ELF-1 (cell line): ENCODE results near the gene VRTN.

Source experiments
- DNase-seq: peaks from one replicate; pipeline ENCODE4 v3.0.0-alpha.2; 2016; ENCODE audit warnings: low read depth, low spot score

The VRTN gene

DNA sequence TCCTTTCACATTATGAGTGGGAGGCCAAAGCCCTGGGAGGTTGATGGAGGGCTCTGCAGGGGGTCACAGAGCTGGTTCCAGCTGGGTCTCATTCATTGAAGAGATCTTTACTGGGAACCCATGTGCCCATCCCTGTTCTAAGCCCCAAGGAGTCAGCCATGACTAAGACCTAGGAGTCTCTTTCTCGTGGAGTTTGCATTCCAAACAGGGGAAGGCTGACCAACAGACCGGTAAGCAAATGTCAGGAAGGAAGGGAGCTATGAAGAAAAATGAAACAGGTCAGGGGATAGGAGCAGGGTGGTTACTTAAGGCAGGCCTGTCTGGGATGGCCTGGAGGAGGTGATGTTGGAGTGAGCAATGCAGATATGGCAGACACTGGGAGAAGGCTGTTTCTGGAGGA, 46.3 kb downstream of the VRTN start:
- DNase-seq: no peak

DNA sequence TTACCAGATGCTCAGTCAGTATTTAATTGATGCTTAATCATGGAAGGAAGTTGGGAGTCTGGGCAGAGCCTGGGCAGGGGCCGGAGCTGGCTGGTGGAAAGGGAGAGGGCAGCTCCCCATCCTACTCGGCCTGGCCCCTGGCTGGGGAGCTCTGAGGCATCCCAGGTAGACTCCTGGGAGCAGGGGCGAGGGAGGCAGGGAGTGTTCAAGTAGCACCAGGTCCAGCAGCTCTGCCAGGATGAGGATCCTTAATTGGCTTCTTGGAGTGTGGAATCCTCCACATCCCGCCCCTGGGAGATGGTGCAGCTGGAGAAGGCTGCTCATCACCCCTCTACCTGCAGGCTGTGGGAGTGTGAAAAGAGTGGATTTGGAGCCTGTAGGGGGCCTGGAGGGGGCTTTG, 46.8 kb downstream of the VRTN start:
- no peak for DNase-seq

DNA sequence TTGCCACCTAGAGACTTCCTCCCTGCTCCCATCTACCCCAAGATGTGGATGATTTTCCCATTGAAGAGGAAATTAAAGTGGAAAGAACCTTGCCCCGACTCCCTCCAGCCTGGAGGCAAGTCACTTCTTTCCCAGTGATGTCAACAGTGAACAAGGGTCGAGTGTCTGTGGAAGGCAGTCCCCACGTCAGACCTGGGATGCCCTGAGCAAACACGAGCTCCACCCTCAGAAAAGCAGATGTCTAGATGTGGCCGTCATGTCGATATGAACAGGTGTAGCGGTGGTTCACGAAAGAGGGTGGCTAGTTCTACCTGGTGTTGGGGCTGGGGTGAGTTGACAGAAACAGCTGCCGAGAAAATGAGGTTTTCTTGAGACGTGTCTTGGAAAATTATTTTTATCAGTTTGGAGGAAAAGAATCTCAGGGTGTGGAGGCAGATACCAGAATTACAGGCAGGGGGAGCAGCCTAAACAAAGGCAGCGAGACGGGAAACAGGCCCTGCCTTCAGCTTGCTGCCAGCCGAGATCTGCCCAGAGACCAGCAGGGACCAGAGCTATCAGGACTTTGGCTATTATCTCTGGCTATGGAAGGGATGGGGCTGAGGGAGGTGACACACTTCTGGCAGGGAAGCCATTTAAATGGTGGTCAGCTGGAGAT, 51.9 kb downstream of the VRTN start:
- DNase-seq: peak; percentile 70

DNA sequence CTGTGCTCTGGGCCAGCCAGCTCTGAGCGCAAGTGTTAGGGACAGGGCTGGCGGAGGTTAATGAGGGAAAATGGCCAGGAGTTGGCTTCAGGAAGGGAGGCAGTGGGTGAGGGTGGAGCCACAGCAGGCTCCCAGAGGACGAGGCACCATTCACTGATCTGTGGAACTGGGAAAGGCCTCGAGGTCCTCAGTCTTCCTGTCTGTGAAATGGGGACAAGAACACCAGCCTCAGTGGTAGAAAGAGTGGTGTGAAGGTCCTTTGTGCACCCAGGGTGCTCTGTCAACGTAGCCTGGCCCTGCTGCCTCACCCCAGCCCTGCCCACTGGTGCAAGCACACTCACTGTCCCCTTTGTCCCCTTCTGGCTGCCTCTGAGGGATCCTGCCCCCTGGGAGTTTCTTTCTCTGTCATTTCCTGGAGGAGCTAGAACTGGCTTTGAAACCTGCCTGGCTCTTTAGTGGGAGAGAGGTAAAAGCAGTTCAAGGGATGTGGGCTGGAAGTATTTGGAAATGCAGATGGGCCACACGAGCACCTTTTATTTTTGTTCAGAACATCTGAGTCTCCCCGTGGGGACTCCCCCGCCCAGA, 52.7 kb downstream of the VRTN start:
- DNase-seq: peak; percentile 28

DNA sequence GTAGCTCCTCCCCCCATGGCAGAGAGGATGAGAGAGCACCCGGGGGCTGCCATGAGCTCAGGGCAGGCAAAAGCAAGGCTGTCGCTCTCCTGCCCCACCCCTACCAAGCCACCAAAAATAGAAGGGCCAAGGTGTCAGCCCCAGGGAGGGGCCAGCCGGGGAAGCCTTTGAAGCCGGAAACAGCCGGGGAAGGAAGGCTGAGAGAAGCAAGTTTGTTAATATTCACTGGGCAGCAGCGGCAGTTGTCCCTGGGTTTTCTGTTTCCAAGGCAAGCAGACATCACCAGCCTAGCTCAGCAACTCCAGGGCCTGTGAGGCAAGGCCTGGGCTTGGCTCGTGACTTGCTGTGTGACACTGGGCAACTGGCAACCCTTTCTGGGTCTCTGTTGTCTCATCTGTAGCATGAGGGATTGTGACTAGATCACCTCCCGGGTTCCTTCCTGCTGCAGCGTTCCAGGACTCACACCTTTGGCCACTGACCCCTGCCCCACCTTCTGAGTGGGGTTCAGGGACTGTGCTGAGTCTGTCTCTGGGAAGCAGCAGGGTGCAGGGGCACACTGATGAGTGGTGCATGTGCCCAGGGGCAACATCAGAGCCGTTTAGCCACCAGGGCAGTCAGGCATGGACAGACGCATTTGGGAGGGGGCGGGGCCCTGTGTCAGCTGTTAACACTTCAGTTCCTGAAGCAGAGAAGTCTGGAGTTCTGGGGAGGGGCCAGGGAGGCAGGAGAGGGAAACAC, 53.4 kb downstream of the VRTN start:
- DNase-seq: peak; percentile 84

DNA sequence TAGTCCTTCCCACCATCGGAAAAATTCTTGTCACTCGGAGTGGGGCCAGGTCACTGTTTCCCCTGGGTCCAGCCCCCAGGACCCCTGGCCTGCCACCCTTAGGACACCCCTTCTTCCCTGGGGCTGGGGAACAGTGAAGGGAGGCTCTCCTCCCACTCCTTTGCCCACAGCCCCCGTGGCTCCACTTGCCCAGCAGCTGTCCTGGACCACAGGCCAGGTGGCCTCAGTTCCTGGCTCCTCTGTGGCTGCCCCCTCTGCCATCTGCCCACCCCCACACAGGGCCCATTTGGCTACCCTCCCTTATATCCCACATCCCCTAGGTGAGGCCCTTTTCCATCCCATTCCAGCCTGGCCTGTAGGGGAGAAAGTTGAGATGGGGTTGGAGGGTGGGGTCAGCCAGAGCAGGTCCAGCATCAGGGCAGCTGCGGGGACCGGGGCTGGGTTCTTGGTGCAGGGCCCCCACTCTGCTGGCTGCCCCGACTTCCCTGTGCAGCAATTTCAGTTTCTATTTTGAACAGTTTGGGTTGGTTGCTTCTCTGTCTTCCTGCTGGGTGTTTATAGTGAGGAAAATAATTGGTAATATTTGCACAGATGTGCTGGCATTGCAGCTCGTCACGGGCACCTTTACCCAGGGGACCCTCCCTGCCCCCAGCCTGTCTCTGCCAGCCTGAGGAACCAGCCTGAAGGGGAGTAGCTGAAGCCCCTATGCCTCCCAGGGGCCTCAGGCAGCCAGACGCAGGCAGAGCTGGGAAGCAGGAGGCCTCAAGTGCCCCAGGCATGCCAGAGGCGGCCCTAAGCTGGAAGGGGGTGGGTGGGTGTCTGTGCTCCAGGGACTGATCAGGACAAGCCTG, 54.4 kb downstream of the VRTN start:
- DNase-seq: peak; percentile 33

DNA sequence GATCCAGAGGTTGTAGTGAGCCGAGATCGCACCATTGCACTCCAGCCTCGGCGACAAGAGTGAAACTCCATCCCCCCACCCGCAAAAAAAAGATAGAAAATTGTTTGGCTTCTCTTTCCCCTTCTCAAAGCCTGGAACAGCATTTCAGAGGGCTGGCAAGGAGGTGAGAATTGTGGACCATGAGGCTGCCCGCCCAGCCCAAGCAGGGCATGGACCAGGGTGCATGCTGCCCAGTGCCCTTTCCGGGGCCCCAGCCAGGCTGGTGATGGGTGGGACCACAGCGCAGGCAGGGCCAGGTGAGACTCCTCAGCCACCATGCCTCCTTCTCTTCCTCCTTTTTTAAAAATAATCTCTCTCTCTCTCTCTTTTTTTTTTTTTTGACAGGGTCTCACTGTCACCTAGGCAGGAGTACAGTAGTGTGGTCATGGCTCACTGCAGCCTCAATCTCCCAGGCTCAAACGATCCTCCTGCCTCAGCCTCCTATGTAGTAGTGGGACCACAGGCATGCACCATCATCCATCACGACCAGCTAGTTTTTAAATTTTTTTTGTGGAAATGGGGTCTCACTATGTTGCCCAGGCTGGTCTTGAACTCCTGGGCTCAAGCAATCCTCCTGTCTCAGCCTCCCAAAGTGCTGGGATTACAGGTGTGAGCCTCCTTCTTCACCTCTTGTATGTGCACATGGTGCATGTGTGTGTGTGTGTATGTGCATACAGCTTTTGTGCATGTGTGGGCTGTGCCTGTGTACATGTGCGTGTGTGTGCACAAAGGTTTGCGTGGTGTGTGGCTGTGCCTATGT, 55.5 kb downstream of the VRTN start:
- no peak for DNase-seq

DNA sequence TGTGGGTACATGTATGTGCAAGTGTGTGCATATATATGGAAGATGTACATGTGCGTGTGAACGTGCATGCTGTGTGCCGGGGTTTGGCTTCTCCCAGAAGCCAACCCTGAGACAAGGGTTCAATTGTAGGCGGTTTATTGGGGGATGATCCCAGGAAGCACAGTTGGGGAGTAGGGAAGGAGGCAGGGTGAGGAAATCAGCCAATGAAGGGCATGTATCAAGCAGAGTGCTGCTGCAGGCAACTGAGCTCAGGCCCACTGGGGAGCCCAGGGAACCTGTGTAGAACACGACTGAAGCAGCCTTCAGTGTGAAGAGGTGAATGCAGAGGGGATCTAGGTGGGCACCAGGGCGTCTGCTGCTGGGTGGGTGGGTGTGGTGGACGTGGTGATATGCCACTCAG, 56.2 kb downstream of the VRTN start:
- DNase-seq: no peak

DNA sequence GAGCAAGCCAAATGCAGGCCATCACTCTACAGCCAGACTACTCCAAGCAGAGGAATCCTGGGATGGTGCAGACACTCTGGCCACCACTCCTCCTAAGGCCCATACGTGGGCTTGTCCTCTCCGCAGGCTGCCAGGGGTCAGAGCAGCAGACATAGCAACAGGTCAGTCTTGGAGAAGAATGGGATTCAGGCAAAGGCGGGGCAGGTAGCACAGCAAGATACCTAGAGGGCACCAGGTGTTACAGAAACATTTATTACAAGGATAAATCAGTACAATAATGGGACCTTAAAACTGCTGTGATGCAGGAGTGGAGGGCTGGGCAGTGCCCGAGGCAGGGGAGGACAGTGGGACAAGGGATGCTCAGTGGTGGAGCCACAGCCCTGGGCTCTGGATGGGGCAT, 57.4 kb downstream of the VRTN start:
- DNase-seq: no peak

DNA sequence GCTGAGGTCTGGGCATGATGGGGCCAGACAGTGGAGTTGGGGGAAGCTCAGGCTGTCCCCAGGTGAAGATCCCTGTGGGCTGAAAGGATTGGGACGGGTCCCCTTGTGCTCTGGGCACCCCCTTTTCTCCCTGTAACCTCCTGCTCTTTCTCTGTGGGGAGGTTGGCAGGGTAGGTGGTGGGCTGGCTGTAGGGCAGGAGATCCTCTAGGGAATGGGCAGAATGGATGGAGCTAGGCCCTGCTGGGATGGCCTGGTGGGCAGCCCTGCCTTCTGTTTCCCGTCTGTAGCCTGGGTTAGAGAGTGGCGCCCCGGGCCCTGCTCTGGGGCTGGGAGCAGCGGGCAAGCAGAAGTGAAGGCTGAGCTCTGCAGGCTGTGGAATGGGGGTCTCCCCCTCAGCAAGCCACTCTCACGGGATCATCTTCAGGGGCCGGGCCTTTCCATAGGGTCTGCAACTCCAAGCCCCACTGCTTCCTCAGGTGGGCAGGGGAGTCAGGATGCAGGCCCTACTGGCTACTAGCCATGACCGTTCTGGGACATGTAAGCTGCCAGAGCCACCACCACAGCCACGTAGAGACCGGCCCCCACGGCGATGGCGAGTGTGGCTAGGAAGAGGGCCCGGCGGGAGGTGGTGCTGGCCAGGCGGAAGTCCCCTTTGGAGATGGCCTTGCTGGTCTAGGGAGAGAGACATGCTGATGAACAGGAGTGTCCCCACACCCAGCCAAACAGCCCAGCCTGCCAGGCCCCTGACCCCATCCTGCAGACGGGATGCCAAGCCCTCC, 58.9 kb downstream of the VRTN start:
- no peak for DNase-seq

DNA sequence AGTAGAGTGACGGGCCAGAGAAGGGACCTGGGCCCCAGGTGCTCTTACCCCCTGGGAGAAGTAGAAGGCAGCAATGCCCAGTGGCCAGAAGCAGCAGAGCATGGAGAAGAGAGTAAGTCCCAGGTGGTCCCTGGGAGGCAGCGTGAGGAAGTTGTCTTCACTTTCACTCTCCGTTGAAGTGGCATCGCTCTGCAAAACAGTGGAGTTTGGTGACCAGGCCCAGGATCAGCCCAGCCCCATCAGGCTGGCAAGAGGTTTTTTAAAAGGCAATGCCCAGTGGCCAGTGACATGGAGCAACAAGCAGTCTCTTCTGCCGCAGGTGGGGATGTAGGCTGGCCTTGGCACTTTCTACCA, 59.5 kb downstream of the VRTN start:
- DNase-seq: no peak

DNA sequence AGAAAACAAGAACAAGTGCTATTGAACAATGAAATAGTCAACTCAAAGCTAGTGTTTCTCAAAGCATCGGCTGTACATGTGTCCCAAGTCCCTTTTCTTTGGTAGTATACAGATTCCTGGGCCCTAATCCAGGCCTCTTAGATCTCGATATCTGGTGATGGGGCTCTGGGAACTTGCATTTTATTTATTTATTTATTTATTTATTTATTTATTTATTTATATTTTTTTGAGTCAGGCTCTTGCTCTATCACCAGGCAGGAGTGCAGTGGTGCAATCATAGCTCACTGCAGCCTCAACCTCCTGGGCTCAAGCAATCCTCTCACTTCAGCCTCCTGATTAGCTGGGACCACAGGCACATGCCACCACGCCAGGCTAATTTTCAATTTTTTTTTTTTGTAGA, 60.6 kb downstream of the VRTN start:
- no peak for DNase-seq

DNA sequence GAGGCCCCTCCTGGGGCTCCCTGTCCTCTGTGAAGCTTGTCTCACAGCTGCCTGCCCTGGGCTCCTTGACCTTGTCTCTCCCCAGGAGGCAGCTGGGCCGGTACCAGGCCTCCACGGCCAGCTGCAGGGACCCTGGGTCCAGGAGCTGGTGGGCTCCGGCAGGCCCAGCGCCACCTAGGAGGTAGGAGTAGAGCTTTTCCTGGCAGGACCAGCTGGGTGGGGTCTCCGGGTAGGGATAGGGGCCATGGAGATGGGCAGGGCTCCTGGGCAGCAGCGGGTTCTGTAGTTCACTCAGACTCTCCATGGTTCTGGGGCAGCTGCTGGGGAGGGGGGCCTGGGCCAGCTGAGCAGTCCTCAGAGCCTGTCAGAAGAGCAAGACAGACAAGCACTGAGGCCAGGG, 61.2 kb downstream of the VRTN start:
- DNase-seq: no peak
